HL-60 (cell line): Measurements from ENCODE around the gene TCEAL9.

Experiments
- CTCF ChIP-seq: IDR thresholded peaks from one replicate; pipeline ENCODE4 v1.5.1; 2011; ENCODE audit warnings: low read length, control low read depth, inconsistent platforms; ENCODE audit not compliant: insufficient read depth
- GABPA ChIP-seq: IDR thresholded peaks from 2 replicates; pipeline ENCODE4 v1.6.1; 2012; ENCODE audit warnings: low read depth
- POLR2AphosphoS5 ChIP-seq: IDR thresholded peaks from 2 replicates; pipeline ENCODE4 v1.6.1; 2012; ENCODE audit warnings: low read depth
- REST ChIP-seq: IDR thresholded peaks from 2 replicates; pipeline ENCODE4 v1.6.1; 2012; ENCODE audit warnings: low read depth; ENCODE audit not compliant: insufficient replicate concordance

DNA sequence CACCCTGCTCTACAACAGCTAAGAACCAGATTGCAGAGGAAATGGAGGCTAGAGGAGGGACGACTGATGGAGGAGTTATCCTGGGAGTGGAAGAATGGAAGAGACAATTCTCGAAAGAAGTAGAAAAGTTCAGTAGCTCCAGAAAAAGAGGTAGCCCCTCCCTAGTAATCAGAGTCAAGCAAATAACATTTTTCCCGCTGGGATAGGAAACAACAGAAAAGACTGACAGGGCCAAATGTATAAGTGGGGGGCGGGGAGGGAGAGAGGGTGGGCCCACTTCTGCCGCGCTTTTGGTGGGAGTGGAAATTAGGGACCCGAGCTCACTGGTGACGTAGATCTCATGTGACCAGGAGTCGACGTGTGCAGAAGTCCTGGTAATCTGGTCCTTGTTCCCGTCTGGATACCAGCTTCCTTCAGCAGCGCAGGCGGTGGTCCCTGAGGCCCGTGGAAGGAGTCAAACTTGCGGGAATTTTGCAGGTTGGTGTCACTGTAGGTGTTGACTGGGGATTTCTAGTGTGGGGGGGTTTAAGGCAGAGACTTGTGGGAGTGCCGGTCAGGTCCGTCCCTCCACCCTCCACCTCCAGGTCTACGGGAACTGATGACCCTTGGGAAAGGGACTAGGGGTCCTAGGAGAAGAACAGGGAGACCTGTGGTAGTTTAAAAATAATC lies at the start of gene TCEAL9:
- TF ChIP-seq GABPA (no peak), CTCF (no peak), POLR2AphosphoS5 (no peak), REST (no peak)
